Coronary artery (tissue), 2 donors: ENCODE results near the gene ARHGEF6.
"Not testable (repeated sequence)": the region's sequence is repeated elsewhere in the genome, so short reads cannot be mapped to it uniquely, and the experiment has no call there.

Source experiments
- DNase-seq: peaks from one replicate; pipeline ENCODE4 v3.0.0-alpha.2; 2017; ENCODE audit warnings: low spot score
- H3K27ac ChIP-seq, 2 donors: fragments of 200-600 bp; sonication (generic); one replicate each; pipeline ENCODE4 v1.5.1; 2016 to 2019
- H3K4me3 ChIP-seq: fragments of 200-600 bp; sonication (generic); 2 replicates; pipeline ENCODE4 v1.5.1; 2016; ENCODE audit warnings: mild to moderate bottlenecking, moderate library complexity
- CTCF ChIP-seq: fragments of 200-600 bp; sonication (generic); IDR thresholded peaks from one replicate; pipeline ENCODE4 v1.5.1; 2019; ENCODE audit warnings: antibody characterized with exemption

The ARHGEF6 gene

GRCh38 chrX:136802515-136802914 is 21.8 kb upstream of the ARHGEF6 start:
- no peak overlapping the region for H3K4me3 ChIP-seq
- DNase-seq: no peak
- H3K27ac ChIP-seq: no peak overlapping the region
- no peak for TF ChIP-seq CTCF

DNA sequence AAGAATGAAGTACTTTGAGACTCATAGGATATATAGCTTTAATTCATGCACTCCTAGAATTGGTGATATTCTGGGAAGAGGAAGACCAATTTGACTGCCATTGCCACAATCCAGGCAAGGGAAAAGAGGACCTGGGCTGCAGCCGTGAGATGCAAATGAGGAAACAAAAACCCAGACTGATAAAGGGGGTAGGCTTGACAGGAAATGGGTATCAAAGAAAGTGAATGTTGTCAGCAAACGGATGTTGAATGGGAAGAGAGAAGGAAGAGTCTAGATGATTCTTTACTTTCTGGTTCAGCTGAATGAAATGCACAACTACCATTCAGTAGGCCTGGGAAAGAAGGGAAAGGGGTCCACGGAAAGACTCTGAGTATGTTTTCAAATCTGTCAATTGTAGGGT is 17.1 kb upstream of the ARHGEF6 start:
- no peak for DNase-seq
- H3K4me3 ChIP-seq: no peak overlapping the region
- no peak overlapping the region for H3K27ac ChIP-seq
- no peak for TF ChIP-seq CTCF

DNA sequence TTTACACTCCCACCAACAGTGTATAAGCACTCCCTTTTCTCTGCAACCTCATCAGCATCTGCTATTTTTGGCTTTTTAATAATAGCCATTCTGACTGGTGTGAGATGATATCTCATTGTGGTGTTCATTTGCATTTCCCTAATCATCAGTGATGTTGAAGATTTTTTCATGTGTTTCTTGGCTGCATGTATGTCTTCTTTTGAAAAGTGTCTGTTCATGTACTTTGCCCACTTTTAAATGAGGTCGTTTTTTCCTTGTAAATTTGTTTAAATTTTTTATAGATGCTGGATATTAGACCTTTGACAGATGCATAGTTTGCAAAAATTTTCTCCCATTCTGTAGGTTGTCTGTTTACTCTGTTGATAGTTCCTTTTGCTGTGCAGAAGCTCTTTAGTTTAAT is 14.4 kb upstream of the ARHGEF6 start:
- not testable (repeated sequence) for H3K27ac ChIP-seq, DNase-seq, H3K4me3 ChIP-seq

DNA sequence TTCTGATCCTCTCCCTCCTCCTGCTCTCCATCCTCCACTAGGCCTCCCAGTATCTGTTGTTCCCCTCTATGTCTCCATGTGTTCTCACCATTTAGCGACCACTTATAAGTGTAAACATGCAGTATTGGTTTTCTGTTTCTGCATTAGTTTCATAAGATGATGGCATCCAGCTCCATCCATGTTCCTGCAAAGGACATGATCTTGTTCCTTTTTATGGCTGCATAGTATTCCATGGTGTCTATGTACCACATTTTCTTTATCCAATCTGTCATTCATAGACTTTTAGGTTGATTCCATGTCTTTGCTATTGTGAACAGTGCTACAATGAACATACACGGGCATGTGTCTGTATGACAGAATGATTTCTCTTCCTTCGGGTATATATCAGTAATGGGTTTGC is 13.9 kb upstream of the ARHGEF6 start:
- not testable (repeated sequence) for H3K27ac ChIP-seq, H3K4me3 ChIP-seq, DNase-seq

- DNase-seq: no peak
- H3K4me3 ChIP-seq: no peak overlapping the region
- no peak for TF ChIP-seq CTCF
- H3K27ac ChIP-seq: no peak overlapping the region
These were observed 13.3 kb upstream of the ARHGEF6 start for GRCh38 chrX:136794080-136794479.

DNA sequence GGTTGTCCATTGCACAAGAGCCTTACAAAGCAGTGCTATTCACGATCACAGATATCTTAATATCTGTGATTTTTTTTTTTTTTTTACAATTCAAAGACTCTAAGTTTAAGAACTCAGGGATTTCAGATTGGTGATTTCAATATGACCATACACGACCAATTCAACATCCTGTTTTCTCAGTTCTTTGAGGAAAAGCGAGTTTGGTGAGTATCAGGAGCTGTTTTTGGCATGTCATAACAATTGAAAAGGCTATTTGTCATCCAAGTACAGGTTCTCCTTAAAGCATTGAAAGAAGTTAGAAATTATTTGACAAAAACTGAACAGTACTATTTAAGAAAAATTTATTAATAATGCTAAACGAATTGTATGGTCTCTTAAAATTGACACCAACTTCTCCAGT is 9.1 kb upstream of the ARHGEF6 start:
- DNase-seq: no peak
- no peak overlapping the region for H3K4me3 ChIP-seq
- TF ChIP-seq CTCF: no peak
- H3K27ac ChIP-seq: no peak overlapping the region

DNA sequence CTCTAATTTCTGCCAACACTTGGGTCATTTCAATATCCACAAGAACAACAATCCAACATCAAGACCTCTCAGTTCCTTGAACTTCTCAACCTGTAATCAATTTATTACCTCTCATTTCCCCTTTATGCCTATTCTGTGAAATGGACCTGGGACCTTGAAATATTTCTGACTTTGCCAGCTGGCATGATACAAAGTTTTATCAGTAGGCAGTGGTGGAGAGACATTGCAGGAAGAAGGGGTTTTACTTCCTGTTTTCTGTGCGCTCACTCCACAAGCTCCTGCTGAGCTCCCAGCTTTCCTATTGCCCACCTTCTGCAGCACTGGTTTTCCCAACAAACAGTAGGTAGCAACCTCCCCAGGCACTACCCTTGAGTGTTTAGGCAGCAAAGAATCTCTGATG is 3.5 kb upstream of the ARHGEF6 start:
- no peak overlapping the region for H3K4me3 ChIP-seq
- no peak overlapping the region for H3K27ac ChIP-seq
- TF ChIP-seq CTCF: no peak
- no peak for DNase-seq

DNA sequence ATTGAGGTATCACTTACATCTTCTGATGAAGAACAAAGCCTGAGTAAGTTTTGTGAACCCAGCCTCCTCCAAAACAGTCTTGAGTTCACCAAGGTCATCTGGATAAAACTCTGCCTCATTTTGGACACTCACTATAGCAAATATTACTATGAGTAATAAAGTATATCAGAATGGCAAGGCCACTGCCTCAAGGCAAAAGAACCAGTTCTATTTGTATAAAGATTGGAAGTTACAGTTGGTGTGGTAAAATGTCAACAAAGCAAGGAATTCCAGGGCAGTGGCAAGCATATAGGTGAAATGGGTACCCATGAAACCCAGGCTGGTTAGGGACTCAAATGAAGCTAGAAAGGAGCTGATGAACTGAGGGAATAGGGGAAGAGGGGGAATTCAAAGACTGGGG is 2.4 kb upstream of the ARHGEF6 start:
- no peak for TF ChIP-seq CTCF
- DNase-seq: no peak
- Histone ChIP-seq H3K4me3 (no peak overlapping the region), H3K27ac (no peak overlapping the region)
